AG08395 (cell line): ENCODE results near the gene CEBPG.
A peak's percentile ranks its signal among the peaks of the same experiment; 100 is the strongest.

Source experiments
- DNase-seq: peaks from one replicate; pipeline ENCODE4 v3.0.0; 2012; ENCODE audit warnings: mixed read lengths, low spot score

CEBPG gene

GRCh38 chr19:33382006-33382405, 8.5 kb downstream of the CEBPG start:
- no peak for DNase-seq

- DNase-seq: no peak
These were observed 9.5 kb downstream of the CEBPG start for GRCh38 chr19:33382982-33383381.

GRCh38 chr19:33383720-33384292, 10.3 kb downstream of the CEBPG start:
- DNase-seq: no peak

- DNase-seq: no peak
These were observed 11.5 kb downstream of the CEBPG start for GRCh38 chr19:33384983-33385382.

- DNase-seq: no peak
These were observed 12.4 kb downstream of the CEBPG start for GRCh38 chr19:33385956-33386355.

- no peak for DNase-seq
These were observed 12.9 kb downstream of the CEBPG start for GRCh38 chr19:33386361-33386858.

GRCh38 chr19:33387351-33388230, 14.1 kb downstream of the CEBPG start:
- DNase-seq: no peak

GRCh38 chr19:33388231-33388724, 14.8 kb downstream of the CEBPG start:
- DNase-seq: no peak

GRCh38 chr19:33388725-33389420, 15.4 kb downstream of the CEBPG start:
- no peak for DNase-seq

- no peak for DNase-seq
These were observed 16.1 kb downstream of the CEBPG start for GRCh38 chr19:33389421-33390100.

- no peak for DNase-seq
These were observed 16.8 kb downstream of the CEBPG start for GRCh38 chr19:33390101-33390907.

GRCh38 chr19:33390908-33391630, 17.6 kb downstream of the CEBPG start:
- no peak for DNase-seq

- DNase-seq: no peak
These were observed 18.2 kb downstream of the CEBPG start for GRCh38 chr19:33391631-33392249.

- no peak for DNase-seq
These were observed 19.1 kb downstream of the CEBPG start for GRCh38 chr19:33392341-33393285.

GRCh38 chr19:33393286-33394005, 19.9 kb downstream of the CEBPG start:
- DNase-seq: no peak

- peak; percentile 96 for DNase-seq
These were observed 20.7 kb downstream of the CEBPG start for GRCh38 chr19:33394006-33394722.
